Transverse colon (tissue), 4 donors: Measurements from ENCODE around the gene B4GALT4. TPM values are rescaled to one million over a fixed set of nuclear protein-coding genes. Genes with fewer than 3 reads are reported as not detected.

Source experiments
- total RNA-seq, 4 donors: library from RNA; depleted of rRNA; stranded (reverse); fragments of >200 nt; gene quantifications; one replicate each; pipeline ENCODE4 v1.1.0, GENCODE V29; 2016

The B4GALT4 gene
- total RNA-seq, 4 donors from 2014 or later = 27.7 to 54.2 (median 52.0) TPM

Other genes with a start within 250 kb of the B4GALT4 start
- gene IGSF11, start 206.0 kb downstream of the B4GALT4 start, total RNA-seq = under 1 TPM; 0.27 to 0.95 (median 0.59) TPM
- gene TEX55, start 94.7 kb downstream of the B4GALT4 start, total RNA-seq = not detected
- under 1 TPM in 1 of 4 donors, not detected in 3; 0.95 TPM for gene UPK1B, start 67.3 kb downstream of the B4GALT4 start, total RNA-seq
- 10 to 100 TPM in 2 of 4 donors, 1 to 10 TPM in 2; 6.7 to 68.5 (median 9.6) TPM for gene ARHGAP31, start 53.5 kb upstream of the B4GALT4 start, total RNA-seq
- 10 to 100 TPM in 3 of 4 donors, 1 to 10 TPM in 1; 7.1 to 38.4 (median 32.1) TPM for gene TMEM39A, start 222.7 kb upstream of the B4GALT4 start, total RNA-seq
- 10 to 100 TPM in 2 of 4 donors, 1 to 10 TPM in 2; 1.5 to 16.7 (median 8.4) TPM for gene POGLUT1, start 228.1 kb upstream of the B4GALT4 start, total RNA-seq